Natural killer cell treated with Interleukin-12 subunit alpha and Interleukin-12 subunit beta and Interleukin-15 and Interleukin-18, amount 100 ng/mL, for 72 hours (primary cell): ENCODE results near the gene CCDC33. TPM values are rescaled to one million over a fixed set of nuclear protein-coding genes. Genes with fewer than 3 reads are reported as not detected.

Experiments used
- ATAC-seq, 2 donors: fragments of 150-1000 bp; cut with Tn5 transposase in 1 of 2; sonication (Bioruptor Pico), chemical (Tn5 transposase) in 1 of 2; 2 replicates each; pipeline ENCODE4 v1.10.0; 2021
- DNase-seq: peaks from one replicate; pipeline ENCODE4 v3.0.0; 2022; ENCODE audit warnings: low spot score
- H3K27ac Mint-ChIP-seq, 2 donors: 1 replicate in 1 of 2; 2 replicates in 1 of 2; pipeline ENCODE4 v1.8.0; 2022; ENCODE audit warnings: mixed read lengths in 2 of 2, mild to moderate bottlenecking in 1 of 2, moderate library complexity in 1 of 2
- H3K27me3 Mint-ChIP-seq, 2 donors: 1 replicate in 1 of 2; 2 replicates in 1 of 2; pipeline ENCODE4 v1.8.0; 2022; ENCODE audit warnings: mixed read lengths in 2 of 2
- H3K36me3 Mint-ChIP-seq: one replicate; pipeline ENCODE4 v1.8.0; 2022; ENCODE audit warnings: mixed read lengths
- H3K4me1 Mint-ChIP-seq, 2 donors: 1 replicate in 1 of 2; 2 replicates in 1 of 2; pipeline ENCODE4 v1.8.0; 2022; ENCODE audit warnings: low read depth in 2 of 2, mixed read lengths in 2 of 2, mild to moderate bottlenecking in 1 of 2
- H3K4me3 Mint-ChIP-seq: one replicate; pipeline ENCODE4 v1.8.0; 2022; ENCODE audit warnings: mixed read lengths
- H3K9me3 Mint-ChIP-seq: 2 replicates; pipeline ENCODE4 v1.8.0; 2022; ENCODE audit warnings: mixed read lengths
- total RNA-seq, 2 donors: library from RNA; stranded (reverse); gene quantifications; one replicate each; pipeline ENCODE4 v1.2.3, GENCODE V29; 2022

CCDC33 gene
- total RNA-seq, 2 donors from 2014 or later, result not detected

- H3K4me3 Mint-ChIP-seq, result no peak overlapping the region
- H3K36me3 Mint-ChIP-seq, result no peaks in the 10 kb centered on the region
- no peaks in the 10 kb centered on the region for H3K9me3 Mint-ChIP-seq
- DNase-seq (no peak), ATAC-seq (no peak)
- H3K27me3 Mint-ChIP-seq, result no peaks in the 10 kb centered on the region
- no peak overlapping the region for H3K27ac Mint-ChIP-seq
- H3K4me1 Mint-ChIP-seq, result peaks cover 13 to 17% of the 10 kb centered on the region in 2 donors
Measured at GRCh38 chr15:74318376-74319137, 82.4 kb downstream of the CCDC33 start.

- H3K36me3 Mint-ChIP-seq, result no peaks in the 10 kb centered on the region
- no peaks in the 10 kb centered on the region for H3K9me3 Mint-ChIP-seq
- H3K27me3 Mint-ChIP-seq, result no peaks in the 10 kb centered on the region
- peaks cover 13 to 17% of the 10 kb centered on the region in 2 donors for H3K4me1 Mint-ChIP-seq
- DNase-seq, result no peak
- H3K4me3 Mint-ChIP-seq, result no peak overlapping the region
- ATAC-seq, result no peak
- no peak overlapping the region for H3K27ac Mint-ChIP-seq
Measured at GRCh38 chr15:74319138-74319460, 83.0 kb downstream of the CCDC33 start.

GRCh38 chr15:74319596-74320351, 83.6 kb downstream of the CCDC33 start:
- H3K4me3 Mint-ChIP-seq, result no peak overlapping the region
- H3K27ac Mint-ChIP-seq, result no peak overlapping the region
- no peaks in the 10 kb centered on the region for H3K36me3 Mint-ChIP-seq
- DNase-seq (no peak), ATAC-seq (no peak)
- H3K27me3 Mint-ChIP-seq, result no peaks in the 10 kb centered on the region
- H3K4me1 Mint-ChIP-seq, result peaks cover 11 to 15% of the 10 kb centered on the region in 2 donors
- H3K9me3 Mint-ChIP-seq, result no peaks in the 10 kb centered on the region

GRCh38 chr15:74320352-74321247, 84.5 kb downstream of the CCDC33 start:
- Mint-ChIP-seq H3K36me3 (no peaks in the 10 kb centered on the region), H3K4me1 (peaks cover 3 to 7% of the 10 kb centered on the region in 2 donors), H3K9me3 (no peaks in the 10 kb centered on the region), H3K27ac (no peak overlapping the region), H3K27me3 (peaks cover 0 to 4% of the 10 kb centered on the region in 2 donors), H3K4me3 (no peak overlapping the region)
- DNase-seq, result no peak
- ATAC-seq, result no peak

- no peak for DNase-seq
- no peak overlapping the region for H3K27ac Mint-ChIP-seq
- no peaks in the 10 kb centered on the region for H3K36me3 Mint-ChIP-seq
- H3K4me1 Mint-ChIP-seq, result no peaks in the 10 kb centered on the region
- H3K27me3 Mint-ChIP-seq, result peaks cover 0 to 4% of the 10 kb centered on the region in 2 donors
- no peaks in the 10 kb centered on the region for H3K9me3 Mint-ChIP-seq
- H3K4me3 Mint-ChIP-seq, result no peak overlapping the region
- peak; percentile 70 to 73 for ATAC-seq
Measured at GRCh38 chr15:74322558-74323180, 86.5 kb downstream of the CCDC33 start.

- no peak for DNase-seq
- Mint-ChIP-seq H3K9me3 (no peaks in the 10 kb centered on the region), H3K27ac (peak overlapping the region in 1 of 2 donors; percentile 40), H3K36me3 (no peaks in the 10 kb centered on the region), H3K4me3 (no peak overlapping the region), H3K27me3 (peaks cover 0 to 4% of the 10 kb centered on the region in 2 donors), H3K4me1 (peaks cover 0 to 6% of the 10 kb centered on the region in 2 donors)
- ATAC-seq, result no peak
Measured at GRCh38 chr15:74324714-74325113, 88.6 kb downstream of the CCDC33 start.

GRCh38 chr15:74326746-74327145, 90.6 kb downstream of the CCDC33 start:
- DNase-seq (no peak), ATAC-seq (no peak)
- H3K27ac Mint-ChIP-seq, result no peak overlapping the region
- no peaks in the 10 kb centered on the region for H3K36me3 Mint-ChIP-seq
- H3K27me3 Mint-ChIP-seq, result peaks cover 0 to 4% of the 10 kb centered on the region in 2 donors
- H3K4me3 Mint-ChIP-seq, result no peak overlapping the region
- H3K4me1 Mint-ChIP-seq, result peaks cover 0 to 6% of the 10 kb centered on the region in 2 donors
- H3K9me3 Mint-ChIP-seq, result no peaks in the 10 kb centered on the region

- peak overlapping the region in 1 of 2 donors; percentile 11 for H3K27ac Mint-ChIP-seq
- DNase-seq (no peak), ATAC-seq (no peak)
- peaks cover 0 to 6% of the 10 kb centered on the region in 2 donors for H3K4me1 Mint-ChIP-seq
- peaks cover 0 to 4% of the 10 kb centered on the region in 2 donors for H3K27me3 Mint-ChIP-seq
- no peaks in the 10 kb centered on the region for H3K9me3 Mint-ChIP-seq
- H3K4me3 Mint-ChIP-seq, result no peak overlapping the region
- no peaks in the 10 kb centered on the region for H3K36me3 Mint-ChIP-seq
Measured at GRCh38 chr15:74327756-74328155, 91.6 kb downstream of the CCDC33 start.

- no peak for DNase-seq
- peaks cover 0 to 4% of the 10 kb centered on the region in 2 donors for H3K27me3 Mint-ChIP-seq
- no peak for ATAC-seq
- peak overlapping the region in 1 of 2 donors; percentile 11 for H3K27ac Mint-ChIP-seq
- H3K9me3 Mint-ChIP-seq, result no peaks in the 10 kb centered on the region
- H3K4me3 Mint-ChIP-seq, result no peak overlapping the region
- H3K36me3 Mint-ChIP-seq, result no peaks in the 10 kb centered on the region
- peaks cover 0 to 6% of the 10 kb centered on the region in 2 donors for H3K4me1 Mint-ChIP-seq
Measured at GRCh38 chr15:74328331-74329056, 92.4 kb downstream of the CCDC33 start.

- Mint-ChIP-seq H3K4me3 (no peak overlapping the region), H3K27ac (no peak overlapping the region), H3K4me1 (peaks cover 0 to 6% of the 10 kb centered on the region in 2 donors), H3K9me3 (no peaks in the 10 kb centered on the region), H3K27me3 (no peaks in the 10 kb centered on the region), H3K36me3 (no peaks in the 10 kb centered on the region)
- ATAC-seq (no peak), DNase-seq (no peak)
Measured at GRCh38 chr15:74330861-74331408, 94.8 kb downstream of the CCDC33 start.

- Mint-ChIP-seq H3K36me3 (no peaks in the 10 kb centered on the region), H3K4me3 (no peak overlapping the region), H3K9me3 (no peaks in the 10 kb centered on the region), H3K27ac (no peak overlapping the region), H3K27me3 (no peaks in the 10 kb centered on the region), H3K4me1 (peaks cover 0 to 6% of the 10 kb centered on the region in 2 donors)
- ATAC-seq (no peak), DNase-seq (no peak)
Measured at GRCh38 chr15:74332011-74332410, 95.9 kb downstream of the CCDC33 start.

GRCh38 chr15:74332611-74333010, 96.5 kb downstream of the CCDC33 start:
- Mint-ChIP-seq H3K4me1 (peaks cover 0 to 6% of the 10 kb centered on the region in 2 donors), H3K4me3 (no peak overlapping the region), H3K36me3 (no peaks in the 10 kb centered on the region), H3K27me3 (no peaks in the 10 kb centered on the region), H3K27ac (no peak overlapping the region), H3K9me3 (no peaks in the 10 kb centered on the region)
- ATAC-seq (no peak), DNase-seq (no peak)
